HepG2 (cell line): Measurements from ENCODE around the gene DNASE2. TPM values are rescaled to one million over a fixed set of nuclear protein-coding genes. Genes with fewer than 3 reads are reported as not detected.
A peak's percentile ranks its signal among the peaks of the same experiment; 100 is the strongest.

Experiments
- ELF3 ChIP-seq: IDR thresholded peaks from 2 replicates; pipeline ENCODE4 v1.6.1; 2016; ENCODE audit warnings: missing genetic modification reagents, missing compliant biosample characterization
- GATAD1 ChIP-seq: IDR thresholded peaks from 2 replicates; pipeline ENCODE4 v1.6.1; 2016; ENCODE audit warnings: missing genetic modification reagents, missing compliant biosample characterization
- ISL2 ChIP-seq: sonication (generic); formaldehyde crosslinking; IDR thresholded peaks from 2 replicates; pipeline ENCODE4 v1.5.0; 2020; ENCODE audit warnings: missing genetic modification reagents
- KLF6 ChIP-seq: IDR thresholded peaks from 2 replicates; pipeline ENCODE4 v1.8.0; 2016; ENCODE audit warnings: missing biosample characterization, missing genetic modification reagents
- NONO ChIP-seq, 2 experiments: fragments of 450-650 bp in 1 of 2; sonication (generic) in 1 of 2; formaldehyde crosslinking in 1 of 2; IDR thresholded peaks in 1 of 2; conservative IDR thresholded peaks in 1 of 2; 2 replicates each; pipeline versions ENCODE4 v1.6.1 to v1.8.0; 2017 to 2022; ENCODE audit warnings: mild to moderate bottlenecking in 1 of 2, missing genetic modification reagents in 1 of 2, moderate library complexity in 1 of 2
- PCBP2 ChIP-seq: fragments of 200-400 bp; formaldehyde crosslinking; optimal IDR thresholded peaks from 2 replicates; pipeline ENCODE3; 2018; ENCODE audit warnings: low read length, low read depth; ENCODE audit not compliant: poor library complexity, severe bottlenecking
- RFXAP ChIP-seq: sonication (generic); formaldehyde crosslinking; IDR thresholded peaks from 2 replicates; pipeline ENCODE4 v1.4.0; 2020; ENCODE audit warnings: missing genetic modification reagents, borderline replicate concordance
- SAP130 ChIP-seq: IDR thresholded peaks from 2 replicates; pipeline ENCODE4 v1.6.1; 2016; ENCODE audit warnings: low read depth
- SPEN ChIP-seq: sonication (generic); formaldehyde crosslinking; IDR thresholded peaks from 2 replicates; pipeline ENCODE4 v1.5.1; 2020; ENCODE audit warnings: low read depth, mild to moderate bottlenecking, missing genetic modification reagents
- ZFP82 ChIP-seq: sonication (generic); formaldehyde crosslinking; IDR thresholded peaks from 2 replicates; pipeline ENCODE4 v1.5.1; 2020; ENCODE audit warnings: mild to moderate bottlenecking, missing genetic modification reagents, borderline replicate concordance
- ZNF501 ChIP-seq: sonication (generic); formaldehyde crosslinking; IDR thresholded peaks from 2 replicates; pipeline ENCODE4 v1.5.1; 2020; ENCODE audit warnings: mild to moderate bottlenecking, moderate library complexity, missing genetic modification reagents
- ZNF530 ChIP-seq: sonication (generic); formaldehyde crosslinking; IDR thresholded peaks from 2 replicates; pipeline ENCODE4 v1.5.0; 2020; ENCODE audit warnings: low read depth, mild to moderate bottlenecking, missing genetic modification reagents
- ZNF556 ChIP-seq: sonication (generic); formaldehyde crosslinking; IDR thresholded peaks from 2 replicates; pipeline ENCODE4 v1.4.0; 2020; ENCODE audit warnings: mild to moderate bottlenecking, missing genetic modification reagents, borderline replicate concordance
- ZNF562 ChIP-seq: sonication (generic); formaldehyde crosslinking; IDR thresholded peaks from 2 replicates; pipeline ENCODE4 v1.8.0; 2022; ENCODE audit warnings: missing genetic modification reagents, borderline replicate concordance
- polyA plus RNA-seq, 8 experiments: library from polyadenylated mRNA; depleted of rRNA in 3 of 8; stranded (reverse) in 7 of 8; unstranded in 1 of 8; fragments of >200 nt; fragmentation: Illumina TruSeq in 4 of 8; extraction: Trizol in 4 of 8; gene quantifications; 2 replicates each; pipeline versions ENCODE4 v1.2.1 to v1.2.3, GENCODE V29; 2011 to 2016; ENCODE audit warnings: low read depth in 4 of 8, missing spikeins in 1 of 8, mixed read lengths in 1 of 8; ENCODE audit not compliant: insufficient read depth in 1 of 8
- total RNA-seq, 5 experiments: library from RNA; depleted of rRNA; stranded (reverse); fragments of >200 nt; fragmentation: Illumina TruSeq; extraction: Trizol; gene quantifications; 2 replicates each; pipeline ENCODE4 v1.2.3, GENCODE V29; 2016; ENCODE audit warnings: low read depth in 1 of 5
- TF ChIP-seq, protein P1 (sequence below): sonication (generic); formaldehyde crosslinking; IDR thresholded peaks from 2 replicates; pipeline ENCODE4 v1.9.0; 2022; ENCODE audit warnings: missing genetic modification reagents, mild to moderate bottlenecking, borderline replicate concordance
- TF ChIP-seq, protein P2 (sequence below), 2 experiments: sonication (generic) in 1 of 2; formaldehyde crosslinking in 1 of 2; IDR thresholded peaks; 2 replicates each; pipeline versions ENCODE4 v1.4.0 to v1.6.1; 2018 to 2020; ENCODE audit warnings: missing genetic modification reagents in 2 of 2, borderline replicate concordance in 1 of 2, low read depth in 1 of 2, mild to moderate bottlenecking in 1 of 2, missing biosample characterization in 1 of 2
- TF ChIP-seq, protein P3 (sequence below): sonication (generic); formaldehyde crosslinking; IDR thresholded peaks from 2 replicates; pipeline ENCODE4 v1.5.0; 2020; ENCODE audit warnings: mild to moderate bottlenecking, missing genetic modification reagents, moderate library complexity
- TF ChIP-seq, protein P4 (sequence below): sonication (generic); formaldehyde crosslinking; IDR thresholded peaks from 2 replicates; pipeline ENCODE4 v1.8.1; 2022; ENCODE audit warnings: mild to moderate bottlenecking, missing genetic modification reagents
- TF ChIP-seq, protein P5 (sequence below): sonication (generic); formaldehyde crosslinking; IDR thresholded peaks from 2 replicates; pipeline ENCODE4 v1.4.0; 2020; ENCODE audit warnings: missing genetic modification reagents

DNASE2 gene
- total and polyA plus RNA-seq, 2 of the 13 experiments (the other 11 are each of a cell fraction or from before 2014, with no cell fraction given), result 7.5 to 16.2 TPM

DNA sequence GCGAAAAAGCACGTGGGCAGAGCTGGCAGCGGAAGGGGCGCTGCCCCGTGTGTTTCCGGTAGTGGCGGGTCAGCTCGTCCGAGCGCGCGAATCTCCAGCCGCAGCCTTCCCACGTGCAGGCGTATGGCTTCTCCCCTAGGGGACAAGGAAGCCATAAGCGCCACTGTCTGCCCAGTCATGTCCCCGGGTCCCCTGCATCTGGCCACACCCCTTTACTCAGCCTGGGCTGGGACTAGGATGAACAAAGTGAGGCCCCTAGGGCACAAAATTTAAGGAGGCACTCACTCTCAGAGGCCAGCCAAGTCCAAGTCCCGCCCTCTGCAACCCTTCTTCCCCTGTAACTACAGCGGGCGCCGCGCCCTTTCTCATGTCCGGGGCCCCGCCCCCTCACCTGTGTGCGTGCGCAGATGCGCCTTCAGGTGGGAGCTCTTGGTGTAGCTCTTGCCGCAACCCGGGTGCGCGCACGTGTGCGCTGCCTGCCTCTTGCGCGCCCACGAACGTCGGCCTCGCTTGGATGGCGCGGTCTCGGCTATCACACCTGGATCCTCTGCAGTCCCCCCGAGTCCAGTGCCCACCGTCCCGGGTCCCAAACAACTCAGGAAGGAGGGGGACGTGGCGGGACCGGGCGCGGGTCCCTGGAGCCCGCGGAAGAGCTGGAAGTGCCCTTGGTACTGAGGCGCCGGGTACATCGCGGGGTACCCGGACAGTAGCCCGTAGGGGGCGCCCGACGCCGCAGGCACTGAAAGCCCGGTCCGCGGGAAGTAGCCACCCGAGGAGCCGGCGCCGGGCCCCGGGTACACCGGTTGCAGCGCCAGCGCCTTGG, 3.9 kb upstream of the DNASE2 start (continued):
- TF ChIP-seq, protein P1, sequence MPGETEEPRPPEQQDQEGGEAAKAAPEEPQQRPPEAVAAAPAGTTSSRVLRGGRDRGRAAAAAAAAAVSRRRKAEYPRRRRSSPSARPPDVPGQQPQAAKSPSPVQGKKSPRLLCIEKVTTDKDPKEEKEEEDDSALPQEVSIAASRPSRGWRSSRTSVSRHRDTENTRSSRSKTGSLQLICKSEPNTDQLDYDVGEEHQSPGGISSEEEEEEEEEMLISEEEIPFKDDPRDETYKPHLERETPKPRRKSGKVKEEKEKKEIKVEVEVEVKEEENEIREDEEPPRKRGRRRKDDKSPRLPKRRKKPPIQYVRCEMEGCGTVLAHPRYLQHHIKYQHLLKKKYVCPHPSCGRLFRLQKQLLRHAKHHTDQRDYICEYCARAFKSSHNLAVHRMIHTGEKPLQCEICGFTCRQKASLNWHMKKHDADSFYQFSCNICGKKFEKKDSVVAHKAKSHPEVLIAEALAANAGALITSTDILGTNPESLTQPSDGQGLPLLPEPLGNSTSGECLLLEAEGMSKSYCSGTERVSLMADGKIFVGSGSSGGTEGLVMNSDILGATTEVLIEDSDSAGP, result peak; percentile 81; the same call in 1 of the 2 replicates
- TF ChIP-seq, protein P2, sequence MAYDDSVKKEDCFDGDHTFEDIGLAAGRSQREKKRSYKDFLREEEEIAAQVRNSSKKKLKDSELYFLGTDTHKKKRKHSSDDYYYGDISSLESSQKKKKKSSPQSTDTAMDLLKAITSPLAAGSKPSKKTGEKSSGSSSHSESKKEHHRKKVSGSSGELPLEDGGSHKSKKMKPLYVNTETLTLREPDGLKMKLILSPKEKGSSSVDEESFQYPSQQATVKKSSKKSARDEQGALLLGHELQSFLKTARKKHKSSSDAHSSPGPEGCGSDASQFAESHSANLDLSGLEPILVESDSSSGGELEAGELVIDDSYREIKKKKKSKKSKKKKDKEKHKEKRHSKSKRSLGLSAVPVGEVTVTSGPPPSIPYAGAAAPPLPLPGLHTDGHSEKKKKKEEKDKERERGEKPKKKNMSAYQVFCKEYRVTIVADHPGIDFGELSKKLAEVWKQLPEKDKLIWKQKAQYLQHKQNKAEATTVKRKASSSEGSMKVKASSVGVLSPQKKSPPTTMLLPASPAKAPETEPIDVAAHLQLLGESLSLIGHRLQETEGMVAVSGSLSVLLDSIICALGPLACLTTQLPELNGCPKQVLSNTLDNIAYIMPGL (CRISPR knock-in tag; IDR thresholded peaks at IDR 0.05; ENCODE audit: borderline replicate concordance in 1 of 2, low read depth in 1 of 2), result peak; percentile 84; a peak in 3 of 4 replicates
- no peak for TF ChIP-seq ZNF530
- TF ChIP-seq ISL2, result peak; percentile 37; the same call in 1 of the 2 replicates
- TF ChIP-seq, protein P3, sequence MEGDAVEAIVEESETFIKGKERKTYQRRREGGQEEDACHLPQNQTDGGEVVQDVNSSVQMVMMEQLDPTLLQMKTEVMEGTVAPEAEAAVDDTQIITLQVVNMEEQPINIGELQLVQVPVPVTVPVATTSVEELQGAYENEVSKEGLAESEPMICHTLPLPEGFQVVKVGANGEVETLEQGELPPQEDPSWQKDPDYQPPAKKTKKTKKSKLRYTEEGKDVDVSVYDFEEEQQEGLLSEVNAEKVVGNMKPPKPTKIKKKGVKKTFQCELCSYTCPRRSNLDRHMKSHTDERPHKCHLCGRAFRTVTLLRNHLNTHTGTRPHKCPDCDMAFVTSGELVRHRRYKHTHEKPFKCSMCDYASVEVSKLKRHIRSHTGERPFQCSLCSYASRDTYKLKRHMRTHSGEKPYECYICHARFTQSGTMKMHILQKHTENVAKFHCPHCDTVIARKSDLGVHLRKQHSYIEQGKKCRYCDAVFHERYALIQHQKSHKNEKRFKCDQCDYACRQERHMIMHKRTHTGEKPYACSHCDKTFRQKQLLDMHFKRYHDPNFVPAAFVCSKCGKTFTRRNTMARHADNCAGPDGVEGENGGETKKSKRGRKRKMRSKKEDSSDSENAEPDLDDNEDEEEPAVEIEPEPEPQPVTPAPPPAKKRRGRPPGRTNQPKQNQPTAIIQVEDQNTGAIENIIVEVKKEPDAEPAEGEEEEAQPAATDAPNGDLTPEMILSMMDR, result peak; percentile 78
- 0 out of 2 replicates have a peak, but pooled peaks have one; percentile 10 for TF ChIP-seq GATAD1 (CRISPR knock-in tag)
- 0 out of 2 replicates have a peak, but pooled peaks have one; percentile 20 for TF ChIP-seq ZFP82 (CRISPR knock-in tag)
- TF ChIP-seq RFXAP (CRISPR knock-in tag), result peak; percentile 72; the same call in 1 of the 2 replicates
- TF ChIP-seq, protein P4, sequence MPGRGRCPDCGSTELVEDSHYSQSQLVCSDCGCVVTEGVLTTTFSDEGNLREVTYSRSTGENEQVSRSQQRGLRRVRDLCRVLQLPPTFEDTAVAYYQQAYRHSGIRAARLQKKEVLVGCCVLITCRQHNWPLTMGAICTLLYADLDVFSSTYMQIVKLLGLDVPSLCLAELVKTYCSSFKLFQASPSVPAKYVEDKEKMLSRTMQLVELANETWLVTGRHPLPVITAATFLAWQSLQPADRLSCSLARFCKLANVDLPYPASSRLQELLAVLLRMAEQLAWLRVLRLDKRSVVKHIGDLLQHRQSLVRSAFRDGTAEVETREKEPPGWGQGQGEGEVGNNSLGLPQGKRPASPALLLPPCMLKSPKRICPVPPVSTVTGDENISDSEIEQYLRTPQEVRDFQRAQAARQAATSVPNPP (CRISPR knock-in tag), result 0 out of 2 replicates have a peak, but pooled peaks have one; percentile 23
- no peak for TF ChIP-seq ZNF562 (CRISPR knock-in tag)
- peak; percentile 25; the same call in 1 of the 2 replicates for TF ChIP-seq ELF3
- TF ChIP-seq SAP130 (CRISPR knock-in tag), result peak; percentile 51
- TF ChIP-seq SPEN, result peak; percentile 10; the same call in 1 of the 2 replicates
- peak; percentile 79 for TF ChIP-seq ZNF501
- TF ChIP-seq PCBP2, result no peak
- TF ChIP-seq ZNF556 (CRISPR knock-in tag), result no peak
- TF ChIP-seq NONO (IDR thresholded peaks at IDR 0.05), result no peak
- peak; percentile 55; the same call in 1 of the 2 replicates for TF ChIP-seq NONO (CRISPR knock-in tag; conservative IDR thresholded peaks at IDR 0.05)
- no peak for TF ChIP-seq KLF6 (CRISPR knock-in tag)
- TF ChIP-seq, protein P5, sequence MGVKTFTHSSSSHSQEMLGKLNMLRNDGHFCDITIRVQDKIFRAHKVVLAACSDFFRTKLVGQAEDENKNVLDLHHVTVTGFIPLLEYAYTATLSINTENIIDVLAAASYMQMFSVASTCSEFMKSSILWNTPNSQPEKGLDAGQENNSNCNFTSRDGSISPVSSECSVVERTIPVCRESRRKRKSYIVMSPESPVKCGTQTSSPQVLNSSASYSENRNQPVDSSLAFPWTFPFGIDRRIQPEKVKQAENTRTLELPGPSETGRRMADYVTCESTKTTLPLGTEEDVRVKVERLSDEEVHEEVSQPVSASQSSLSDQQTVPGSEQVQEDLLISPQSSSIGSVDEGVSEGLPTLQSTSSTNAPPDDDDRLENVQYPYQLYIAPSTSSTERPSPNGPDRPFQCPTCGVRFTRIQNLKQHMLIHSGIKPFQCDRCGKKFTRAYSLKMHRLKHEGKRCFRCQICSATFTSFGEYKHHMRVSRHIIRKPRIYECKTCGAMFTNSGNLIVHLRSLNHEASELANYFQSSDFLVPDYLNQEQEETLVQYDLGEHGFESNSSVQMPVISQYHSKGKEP (CRISPR knock-in tag), result no peak
